Activated CD4-positive, alpha-beta T cell treated with anti-CD3 and anti-CD28 coated beads, Interleukin-2, Interleukin-4, amounts not matched to agents 100 ng/mL and 50 ng/mL, durations not matched to agents 16 hours and 8 hours (primary cell): Measurements from ENCODE around the gene ORC4.
"Not testable (repeated sequence)": the region's sequence is repeated elsewhere in the genome, so short reads cannot be mapped to it uniquely, and the experiment has no call there.

Source experiments
- DNase-seq: peaks from one replicate; pipeline ENCODE4 v3.0.0-alpha.2; 2020; ENCODE audit warnings: low spot score

ORC4 gene

DNA sequence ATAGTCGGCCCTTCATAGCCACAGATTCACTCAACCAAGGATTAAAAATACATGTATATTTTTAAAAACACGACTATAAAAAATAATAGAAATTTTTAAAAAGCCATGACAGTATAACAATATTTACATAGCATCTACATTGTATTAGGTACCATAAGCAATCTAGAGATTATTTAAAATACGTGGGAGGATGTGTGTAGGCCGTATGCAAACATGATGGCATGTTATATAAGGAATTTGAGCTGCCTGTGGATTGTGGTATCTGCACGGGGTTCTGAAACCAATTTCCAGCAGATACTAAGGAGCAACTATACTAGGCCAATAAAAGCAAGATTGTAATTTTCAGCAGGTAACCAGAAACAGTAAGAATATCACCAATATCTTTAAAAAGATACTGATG is 5.9 kb downstream of the ORC4 start:
- no peak for DNase-seq

DNA sequence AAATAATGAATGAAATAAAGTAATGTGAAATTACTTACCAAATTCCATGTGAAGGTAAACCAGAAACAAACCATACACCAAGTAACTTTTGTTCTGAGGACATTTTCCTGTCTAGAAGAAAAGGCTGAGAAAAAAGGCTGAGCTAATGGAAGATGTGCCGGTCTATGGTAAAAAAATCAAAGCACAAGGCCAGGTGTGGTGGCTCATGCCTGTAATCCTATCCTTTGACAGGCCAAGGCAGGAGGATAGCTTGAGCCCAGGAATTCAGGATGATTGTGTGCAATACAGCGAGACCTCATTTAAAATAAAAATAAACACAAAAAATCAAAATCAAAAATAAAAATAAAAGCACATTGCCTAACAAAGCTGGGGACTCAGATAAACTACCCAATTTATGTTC is 6.7 kb downstream of the ORC4 start:
- no peak for DNase-seq

DNA sequence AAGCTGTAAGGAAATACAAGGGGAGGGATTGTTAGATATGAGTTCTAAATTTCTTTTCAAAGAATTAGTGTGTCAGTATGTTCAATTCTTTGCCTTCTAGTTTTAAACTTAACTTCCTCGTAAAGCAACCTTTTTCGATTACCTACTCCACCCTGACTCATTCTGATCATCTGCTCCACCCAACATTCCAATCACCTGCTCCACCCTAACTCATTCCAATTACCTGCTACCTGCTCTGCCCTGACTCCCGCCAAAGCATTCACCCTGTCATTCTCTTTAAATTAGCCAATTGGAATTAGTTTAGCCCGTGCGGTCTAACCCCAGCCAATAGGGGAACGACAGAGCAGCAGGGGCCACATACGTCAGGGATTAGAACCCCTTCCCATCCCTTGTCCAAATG is 12.1 kb downstream of the ORC4 start:
- DNase-seq: not testable (repeated sequence)

DNA sequence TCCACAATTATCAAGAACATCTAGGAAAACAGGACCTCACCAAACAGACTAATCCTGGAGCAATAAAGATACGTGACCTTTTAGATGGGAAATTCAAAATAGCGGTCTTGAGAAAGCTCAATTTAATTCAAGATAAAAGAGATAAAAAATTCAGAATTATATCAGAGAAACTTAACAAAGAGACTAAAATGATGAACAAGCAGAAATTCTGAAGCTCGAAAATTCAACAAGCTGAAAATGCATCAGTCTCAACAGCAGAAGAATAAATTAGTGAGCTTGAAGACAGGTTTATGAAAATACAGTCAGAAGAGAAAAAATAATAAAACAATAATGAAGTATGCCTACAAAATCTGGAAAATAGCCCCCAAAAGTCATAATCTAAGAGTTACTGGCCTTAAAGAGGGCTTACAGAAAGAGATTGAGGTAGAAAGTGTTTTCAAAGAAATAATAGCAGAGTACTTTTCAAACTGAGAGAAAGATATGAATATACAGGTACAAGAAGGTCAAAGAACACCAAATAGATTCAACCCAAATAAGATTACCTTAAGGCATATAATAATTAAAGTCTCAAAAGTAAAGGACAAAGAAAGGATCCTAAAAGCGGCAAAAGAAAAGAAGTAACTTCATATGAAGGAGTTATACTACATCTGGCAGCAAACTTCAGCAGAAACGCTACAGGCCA is 13.2 kb downstream of the ORC4 start:
- DNase-seq: no peak

DNA sequence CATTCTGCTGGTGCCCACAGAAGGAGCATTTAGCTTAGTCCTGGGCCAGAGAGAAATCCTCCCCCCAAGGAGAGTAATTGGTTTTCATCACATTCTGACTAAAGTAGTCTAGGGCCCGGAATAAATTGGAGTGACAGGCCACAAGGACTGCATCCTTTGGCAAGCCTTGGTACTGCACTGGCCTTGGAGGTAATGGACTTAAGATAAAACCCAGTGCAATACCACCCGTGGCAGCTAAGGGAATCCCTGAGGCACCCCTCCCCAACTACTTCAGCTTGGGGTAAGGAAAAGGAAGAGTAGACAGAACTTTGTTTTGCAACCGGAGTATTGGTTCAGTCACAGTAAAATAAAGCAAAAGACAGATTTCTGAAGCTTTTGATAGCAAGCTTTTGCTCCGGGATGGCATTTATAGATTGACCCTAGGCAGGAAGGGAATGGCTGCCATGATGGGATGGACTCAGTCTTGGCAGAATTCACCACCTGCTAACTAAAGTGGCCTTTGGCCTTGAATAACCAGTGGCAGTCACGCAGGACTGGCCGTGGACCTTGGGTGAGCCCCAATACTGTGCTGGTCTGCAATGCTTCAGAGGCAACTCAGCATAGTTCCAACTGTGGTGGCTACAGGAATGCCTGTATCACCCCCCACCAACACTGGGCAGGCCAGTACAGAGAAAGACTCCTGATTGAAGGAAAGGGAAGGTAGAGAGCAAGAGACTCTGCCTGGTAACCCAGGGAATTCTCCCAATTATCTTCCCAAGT is 14.1 kb downstream of the ORC4 start:
- DNase-seq: no peak

DNA sequence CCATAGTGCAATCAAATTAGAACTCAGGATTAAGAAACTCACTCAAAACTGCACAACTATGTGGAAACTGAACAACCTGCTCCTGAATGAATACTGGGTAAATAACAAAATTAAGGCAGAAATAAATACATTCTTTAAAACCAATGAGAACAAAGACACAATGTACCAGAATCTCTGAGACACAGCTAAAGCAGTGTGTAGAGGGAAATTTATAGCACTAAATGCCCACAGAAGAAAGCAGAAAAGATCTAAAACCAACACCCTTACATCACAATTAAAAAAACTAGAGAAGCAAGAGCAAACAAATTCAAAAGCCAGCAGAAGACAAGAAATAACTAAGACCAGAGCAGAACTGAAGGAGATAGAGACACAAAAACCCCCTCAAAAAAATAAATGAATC is 18.1 kb downstream of the ORC4 start:
- not testable (repeated sequence) for DNase-seq

DNA sequence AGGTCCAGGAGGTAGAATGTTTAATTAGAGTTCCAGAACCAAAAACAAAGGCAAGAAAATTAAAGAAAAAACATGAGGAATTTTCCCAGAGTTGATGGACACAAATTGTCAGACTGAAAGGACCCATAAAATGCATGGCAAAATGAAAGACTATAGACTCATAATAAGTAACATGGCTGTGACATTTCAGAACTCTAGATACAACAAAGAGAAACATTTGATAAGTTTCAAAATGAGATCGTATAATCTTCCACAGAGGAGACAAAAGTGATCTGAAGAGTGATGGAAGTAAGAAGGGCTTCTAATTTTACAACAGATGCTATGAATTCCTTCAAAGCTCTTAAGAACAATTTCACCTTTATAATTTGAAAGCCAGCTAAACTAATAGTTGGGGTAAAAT is 20.4 kb downstream of the ORC4 start:
- DNase-seq: no peak

DNA sequence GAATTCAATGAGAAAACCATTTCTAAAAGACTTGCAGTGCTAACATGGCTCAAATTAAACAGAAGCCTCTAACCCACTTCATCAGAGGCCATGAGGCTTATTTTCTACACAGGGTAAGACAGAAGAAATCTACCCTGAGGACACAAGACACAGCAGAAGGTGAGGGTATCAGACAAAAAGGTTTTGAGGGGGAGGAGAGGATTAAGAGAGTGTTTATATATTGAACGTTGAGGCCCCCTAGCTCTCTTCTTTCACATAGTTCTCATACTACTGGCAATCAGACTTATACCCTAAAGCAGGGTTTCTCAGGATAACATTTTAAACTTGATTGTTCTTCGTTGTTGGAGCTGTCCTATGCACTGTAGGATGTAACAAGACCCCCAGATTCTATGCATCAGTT is 21.4 kb downstream of the ORC4 start:
- no peak for DNase-seq

DNA sequence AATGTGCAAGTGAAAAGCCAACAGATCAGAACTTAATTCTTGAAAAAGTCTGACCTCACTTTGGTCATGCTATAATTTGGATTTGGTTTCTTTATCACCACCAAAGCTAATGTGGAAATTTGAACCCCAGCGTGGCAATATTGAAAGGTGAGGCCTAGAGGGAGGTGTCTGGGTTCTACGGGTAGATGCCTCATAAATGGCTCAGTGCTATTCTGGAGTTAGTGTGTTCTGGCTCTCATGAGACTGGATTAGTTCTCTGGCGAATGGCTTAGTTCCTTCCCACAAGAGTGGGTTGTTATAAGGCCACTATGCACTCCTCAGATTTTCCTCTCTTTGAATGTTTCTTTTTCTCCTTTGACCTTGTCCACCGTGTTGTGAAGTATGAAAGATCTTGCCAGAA is 22.3 kb downstream of the ORC4 start:
- DNase-seq: no peak

DNA sequence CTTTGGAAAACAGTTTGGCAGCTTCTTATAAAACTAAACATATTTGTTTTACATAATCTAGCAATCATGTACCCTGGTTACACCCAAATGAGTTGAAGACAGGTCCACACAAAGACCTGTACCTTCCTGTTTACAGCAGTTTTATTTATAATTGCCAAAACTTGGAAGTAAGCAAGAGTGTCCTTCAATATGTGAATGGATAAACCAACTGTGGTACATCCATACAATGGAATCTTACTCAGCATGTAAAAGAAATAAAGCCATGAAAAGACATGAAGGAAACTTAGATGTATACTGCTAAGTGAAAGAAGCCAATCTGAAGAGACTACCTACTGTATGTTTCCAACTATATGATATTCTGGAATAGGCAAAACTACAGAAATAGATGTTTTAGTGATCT is 23.7 kb downstream of the ORC4 start:
- DNase-seq: no peak

DNA sequence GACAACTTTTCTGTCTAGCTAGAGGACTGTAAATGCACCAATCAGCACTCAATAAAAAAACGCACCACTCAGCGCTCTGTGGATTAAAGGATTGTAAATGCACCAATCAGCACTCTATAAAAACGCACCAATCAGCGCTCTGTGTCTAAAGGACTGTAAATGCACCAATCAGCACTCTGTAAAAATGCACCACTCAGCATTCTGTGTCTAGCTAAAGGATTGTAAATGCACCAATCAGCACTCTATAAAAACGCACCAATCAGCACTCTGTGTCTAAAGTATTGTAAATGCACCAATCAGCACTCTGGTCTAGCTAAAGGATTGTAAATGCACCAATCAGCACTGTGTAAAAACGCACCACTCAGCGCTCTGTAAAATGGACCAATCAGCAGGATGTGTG is 25.6 kb downstream of the ORC4 start:
- DNase-seq: not testable (repeated sequence)

DNA sequence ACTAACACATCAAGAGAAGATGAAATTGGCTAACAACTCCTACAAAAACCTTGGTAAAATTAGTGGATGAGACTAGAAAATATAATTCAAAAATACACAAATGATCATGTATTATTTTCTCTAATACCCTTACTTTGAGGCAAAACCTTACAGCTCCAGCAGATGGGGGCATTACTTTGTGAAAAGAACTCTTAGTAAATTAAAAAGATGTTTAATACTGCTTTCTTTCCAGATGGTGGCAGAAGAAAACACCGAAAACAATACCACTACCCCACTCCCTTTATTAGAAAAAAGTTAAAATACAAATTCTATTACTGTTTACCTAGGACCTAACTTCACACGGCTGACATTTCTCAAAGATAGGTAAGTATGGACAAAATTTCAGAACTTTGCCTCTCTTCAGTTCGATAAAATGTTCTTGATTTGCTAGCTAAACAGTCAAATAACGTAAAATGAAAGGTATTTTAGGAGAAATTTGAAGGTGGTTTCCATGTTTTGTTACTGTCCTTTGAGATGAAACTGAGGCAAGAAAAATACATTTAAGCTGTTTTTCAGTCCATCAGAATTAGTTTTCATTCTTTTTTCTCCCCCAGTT is 30.6 kb downstream of the ORC4 start:
- DNase-seq: peak; percentile 26

DNA sequence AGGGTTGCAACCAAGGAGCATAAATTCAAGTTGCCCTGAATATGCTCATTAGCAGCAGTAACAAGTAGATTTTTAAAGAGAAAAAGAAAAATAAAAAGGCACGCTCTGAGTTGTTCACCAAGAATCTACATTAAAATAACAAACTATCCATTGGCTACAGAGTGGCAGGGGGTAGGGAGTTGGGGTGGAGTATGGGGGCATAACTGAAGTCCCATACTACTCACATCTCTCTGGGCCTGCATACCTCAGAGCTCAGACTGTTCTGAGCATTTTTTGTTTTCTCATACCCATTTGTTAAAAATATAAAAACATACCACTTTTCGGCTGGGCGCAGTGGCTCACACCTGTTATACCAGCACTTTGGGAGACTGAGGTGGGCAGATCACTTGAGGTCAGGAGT is 31.4 kb downstream of the ORC4 start:
- DNase-seq: no peak

DNA sequence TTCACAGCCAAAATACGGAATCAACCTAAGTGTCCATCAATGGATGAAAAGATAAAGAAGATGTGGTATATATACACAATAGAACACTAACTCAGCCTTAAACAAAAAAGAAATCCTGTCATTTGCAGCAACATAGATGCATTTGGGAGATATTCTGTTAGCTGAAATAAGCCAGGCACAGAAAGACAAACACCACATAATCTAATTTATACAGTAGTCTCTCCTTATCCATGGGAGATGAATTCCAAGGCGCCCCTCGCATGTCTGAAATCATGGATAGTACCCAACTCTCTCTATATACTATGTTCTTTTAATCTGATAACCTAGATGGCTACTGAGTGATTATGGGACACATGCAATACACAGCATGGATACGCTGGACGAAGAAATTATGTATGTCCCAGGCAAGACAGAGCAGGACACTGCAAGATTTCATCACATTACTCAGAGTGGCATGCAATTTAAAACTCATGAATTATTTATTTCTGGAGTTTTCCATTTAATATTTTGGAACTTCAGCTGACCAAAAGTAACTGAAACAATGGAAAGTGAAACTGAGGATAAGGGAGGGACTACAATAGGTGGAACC is 39.5 kb downstream of the ORC4 start:
- no peak for DNase-seq

DNA sequence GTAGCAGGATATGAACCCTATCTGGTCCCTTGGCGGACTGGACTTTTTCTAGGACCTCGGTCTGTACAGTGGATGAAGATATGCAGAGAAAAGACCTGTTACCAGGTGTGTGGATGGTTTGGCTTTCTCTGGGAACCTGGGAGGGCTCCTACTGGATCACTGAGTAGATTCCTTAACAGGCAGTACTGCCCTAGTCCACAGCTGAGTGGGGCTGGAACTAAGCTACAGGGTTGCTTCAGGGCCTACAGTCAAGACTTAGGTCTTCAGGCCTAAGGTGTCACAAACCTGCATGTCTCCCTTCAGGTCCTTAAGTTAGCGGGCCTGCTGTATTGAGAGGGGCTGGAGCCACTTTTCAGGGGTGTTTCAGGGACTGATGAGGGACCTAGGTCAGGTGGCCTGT is 42.9 kb downstream of the ORC4 start:
- DNase-seq: no peak

DNA sequence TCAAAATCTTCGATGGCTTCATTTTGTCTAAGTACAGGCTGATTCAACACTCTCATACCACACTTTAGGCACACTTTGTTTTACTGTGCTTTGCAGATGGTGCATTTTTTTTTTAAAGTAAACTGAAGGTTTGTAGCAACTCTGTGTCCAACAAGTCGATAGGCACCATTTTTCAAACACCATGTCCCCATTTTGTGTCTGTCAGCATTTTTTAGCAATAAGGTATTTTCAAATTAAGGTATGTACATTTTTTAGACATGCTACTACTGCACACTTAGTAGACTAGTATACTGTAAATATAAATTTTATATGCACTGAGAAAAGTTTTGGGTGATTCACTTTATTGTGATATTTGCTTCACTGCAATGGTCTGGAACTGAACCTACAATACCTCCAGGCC is 44.4 kb downstream of the ORC4 start:
- DNase-seq: no peak

DNA sequence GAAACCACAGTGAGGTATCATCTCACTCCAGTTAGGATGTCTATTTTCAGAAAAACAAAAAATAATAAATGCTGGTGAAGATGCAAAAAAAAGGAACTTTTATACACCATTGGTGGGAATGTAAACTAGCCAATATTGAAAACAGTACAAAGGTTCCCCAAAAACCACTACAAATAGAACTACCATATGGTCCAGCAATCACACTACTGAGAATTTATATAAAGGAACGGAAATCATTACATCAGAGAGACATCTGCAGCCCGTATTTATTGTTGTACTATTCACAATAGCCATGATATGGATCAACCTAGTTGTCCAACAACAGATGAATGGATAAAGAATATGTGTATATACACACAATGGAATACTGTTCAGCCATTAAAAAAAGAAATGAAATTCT is 52.0 kb downstream of the ORC4 start:
- no peak for DNase-seq

DNA sequence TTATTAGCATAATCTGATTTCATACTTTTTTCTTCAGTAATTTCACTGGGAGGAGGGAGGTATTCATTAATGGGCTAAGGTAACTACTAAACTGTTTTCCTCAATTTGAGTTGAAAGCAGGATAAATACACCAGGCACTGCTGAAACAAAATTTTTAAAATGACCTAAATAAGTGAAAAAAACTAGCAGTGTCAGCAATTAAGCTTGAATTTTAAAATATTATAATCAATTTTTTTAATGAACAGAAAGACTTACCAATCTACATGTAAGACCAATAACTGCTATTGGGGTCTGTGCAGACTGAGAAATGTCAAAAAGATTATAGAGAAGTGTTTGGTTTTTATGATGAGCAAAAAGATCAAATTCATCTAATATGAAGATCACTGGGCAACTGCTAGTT is 68.4 kb downstream of the ORC4 start:
- DNase-seq: no peak

DNA sequence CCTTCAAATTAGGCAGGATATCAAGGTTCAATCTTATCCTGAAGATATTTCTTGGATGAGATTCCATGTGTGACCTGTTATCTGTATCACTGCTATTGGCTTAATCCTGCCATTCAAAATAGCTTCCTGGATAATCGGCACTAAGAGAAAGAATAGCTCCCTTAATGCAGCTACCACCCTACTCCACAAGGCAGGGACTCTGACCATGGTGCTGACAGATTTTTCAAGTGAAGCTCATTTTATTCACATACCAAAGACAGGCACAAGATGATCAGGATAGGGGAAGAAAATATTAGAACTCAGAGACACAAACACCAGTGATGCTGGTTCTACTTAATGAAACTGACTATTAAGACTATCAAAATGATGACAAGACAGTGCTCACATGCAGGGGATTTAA is 74.9 kb downstream of the ORC4 start:
- DNase-seq: no peak

DNA sequence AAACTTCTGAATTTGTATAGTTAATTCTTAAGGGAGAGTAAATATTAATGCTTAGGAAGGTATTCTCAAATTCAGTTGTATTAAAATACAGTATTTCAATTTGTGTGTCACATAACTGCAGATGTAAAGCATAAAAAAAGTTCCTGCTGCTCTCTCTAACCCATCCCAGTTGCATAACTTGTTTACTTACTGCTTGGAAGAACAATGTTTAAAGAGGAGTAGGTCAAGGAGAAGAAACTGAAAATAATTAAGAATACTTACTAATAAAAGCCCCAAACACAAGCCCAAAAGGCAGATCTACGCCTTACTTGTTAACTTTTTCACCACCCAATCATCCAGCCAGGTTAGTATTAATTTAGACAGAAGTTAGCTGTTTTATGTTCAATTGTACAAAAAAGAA is 81.2 kb downstream of the ORC4 start:
- no peak for DNase-seq

DNA sequence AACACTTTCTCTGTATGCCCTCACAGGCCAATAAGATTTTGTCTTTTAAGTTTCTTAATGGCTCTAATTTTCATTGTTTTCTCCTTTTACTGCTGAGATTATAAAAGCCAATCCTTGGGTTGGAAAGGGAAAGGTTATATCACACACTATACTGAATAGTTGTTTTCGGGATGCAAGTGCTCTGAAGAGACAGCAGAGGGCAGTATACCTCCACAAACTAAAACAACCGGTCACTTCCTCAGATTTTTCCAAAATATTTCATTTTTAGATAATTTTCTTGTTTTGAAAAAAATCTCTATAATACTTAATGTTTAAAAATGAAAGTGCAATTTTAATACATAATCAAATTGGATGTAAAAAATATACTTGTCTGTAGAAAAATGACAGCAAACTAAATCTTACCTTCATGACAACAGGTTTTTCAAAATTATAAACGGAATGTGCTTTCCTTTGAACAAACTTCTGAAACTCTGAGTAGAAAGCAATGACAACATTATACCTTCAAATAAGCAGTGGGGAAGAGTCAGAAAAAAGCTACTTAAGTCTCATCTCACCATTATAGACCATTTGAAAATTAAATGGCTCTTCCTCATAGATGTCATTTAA is 82.7 kb downstream of the ORC4 start:
- peak; percentile 28 for DNase-seq

DNA sequence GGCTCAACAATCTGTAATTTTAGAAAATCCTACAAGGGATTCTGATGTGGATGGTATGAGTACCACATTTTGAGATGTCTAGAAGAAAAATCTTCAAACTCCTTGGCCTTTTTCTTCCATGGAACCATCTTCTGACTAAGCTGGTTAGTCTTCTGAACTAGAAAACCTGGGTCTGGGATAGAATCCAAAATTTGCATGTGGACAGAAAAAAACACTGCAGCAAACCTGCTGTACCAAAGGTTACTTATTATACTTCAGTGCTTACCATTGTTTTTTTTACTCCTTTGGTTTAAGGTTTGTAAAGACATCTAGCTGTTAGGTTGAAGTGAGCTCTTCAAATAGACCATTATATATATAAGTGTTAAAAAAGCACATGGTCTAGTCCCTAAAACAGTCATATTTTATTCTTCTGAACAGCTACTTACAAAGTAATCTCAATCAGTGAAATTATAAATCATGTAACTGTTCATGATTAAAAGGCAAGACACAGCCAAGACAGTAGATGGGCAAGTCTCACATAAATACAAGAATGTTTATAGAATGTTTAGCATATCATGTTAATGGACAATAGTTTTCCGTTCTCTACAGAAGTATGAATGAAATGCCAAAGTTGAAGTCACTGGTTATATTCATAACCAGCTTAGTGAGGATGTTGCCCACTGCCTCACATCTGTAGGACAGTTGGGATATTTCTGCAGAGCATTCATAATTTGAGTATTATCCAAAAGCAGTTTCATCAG is 85.5 kb downstream of the ORC4 start:
- DNase-seq: no peak
